Keratinocyte (primary cell): ENCODE results near the gene CRLF2. TPM values are rescaled to one million over a fixed set of nuclear protein-coding genes. Genes with fewer than 3 reads are reported as not detected.

Experiments used
- DNase-seq: peaks from one replicate; pipeline ENCODE4 v3.0.0-alpha.2; 2011; ENCODE audit warnings: low read depth, missing footprints, low spot score
- FAIRE-seq: peaks from 2 replicates; lab custom pipeline; 2011; peaks lifted over from hg19 to GRCh38; lab: Jason Lieb, UNC
- H2AFZ ChIP-seq: 2 replicates; pipeline ENCODE4 v1.6.0; 2012; ENCODE audit warnings: low read length, control low read depth, inconsistent platforms; ENCODE audit not compliant: control insufficient read depth
- H3K27ac ChIP-seq: 2 replicates; pipeline ENCODE4 v1.5.1; 2011; ENCODE audit warnings: low read length; ENCODE audit not compliant: control insufficient read depth, insufficient read depth
- H3K27me3 ChIP-seq: 3 replicates; pipeline ENCODE4 v1.6.0; 2011; ENCODE audit warnings: low read length; ENCODE audit not compliant: control insufficient read depth, insufficient read depth; ENCODE audit errors: extremely low read depth
- H3K36me3 ChIP-seq, 2 experiments: 2 replicates in 1 of 2; 3 replicates in 1 of 2; pipeline ENCODE4 v1.5.1; 2011; ENCODE audit warnings: low read length in 2 of 2, mild to moderate bottlenecking in 1 of 2; ENCODE audit not compliant: control insufficient read depth in 2 of 2, insufficient read depth in 2 of 2; ENCODE audit errors: extremely low read depth in 1 of 2
- H3K4me1 ChIP-seq: 3 replicates; pipeline ENCODE4 v1.5.1; 2011; ENCODE audit warnings: low read length; ENCODE audit not compliant: control insufficient read depth, insufficient read depth; ENCODE audit errors: extremely low read depth
- H3K4me2 ChIP-seq: 3 replicates; pipeline ENCODE4 v1.6.0; 2011; ENCODE audit warnings: low read depth, low read length; ENCODE audit not compliant: control insufficient read depth, insufficient read depth; ENCODE audit errors: extremely low read depth
- H3K4me3 ChIP-seq, 3 experiments: fragments of 200-600 bp in 1 of 3; sonication (generic) in 1 of 3; 2 replicates in 2 of 3; 3 replicates in 1 of 3; pipeline ENCODE4 v1.5.1; 2011 to 2016; ENCODE audit warnings: low read length in 3 of 3, mild to moderate bottlenecking in 3 of 3, control low read depth in 2 of 3, inconsistent platforms in 1 of 3, low read depth in 1 of 3, mixed read lengths in 1 of 3, mixed run types in 1 of 3, moderate library complexity in 1 of 3; ENCODE audit not compliant: control insufficient read depth in 2 of 3, insufficient read depth in 2 of 3; ENCODE audit errors: extremely low read depth in 1 of 3
- H3K79me2 ChIP-seq: 2 replicates; pipeline ENCODE4 v1.6.0; 2012; ENCODE audit warnings: low read length; ENCODE audit not compliant: control insufficient read depth, insufficient read depth
- H3K9ac ChIP-seq: 3 replicates; pipeline ENCODE4 v1.6.0; 2011; ENCODE audit warnings: low read length; ENCODE audit not compliant: control insufficient read depth, insufficient read depth; ENCODE audit errors: extremely low read depth
- H3K9me1 ChIP-seq: 3 replicates; pipeline ENCODE4 v1.6.0; 2011; ENCODE audit warnings: low read length; ENCODE audit not compliant: control insufficient read depth, insufficient read depth; ENCODE audit errors: extremely low read depth
- H3K9me3 ChIP-seq: 2 replicates; pipeline ENCODE4 v1.5.1; 2012; ENCODE audit warnings: low read depth, low read length; ENCODE audit not compliant: control insufficient read depth
- H4K20me1 ChIP-seq: 3 replicates; pipeline ENCODE4 v1.6.0; 2011; ENCODE audit warnings: low read length; ENCODE audit not compliant: control insufficient read depth, insufficient read depth; ENCODE audit errors: extremely low read depth
- EZH2 ChIP-seq: IDR thresholded peaks from one replicate; pipeline ENCODE4 v1.6.1; 2012; ENCODE audit warnings: inconsistent platforms, mild to moderate bottlenecking, low read length, moderate library complexity
- dilution Hi-C: fragments of 300-500 bp; cut with MboI; formaldehyde crosslinking; loops from one replicate; pipeline ENCODE4 v1.7.0; 2020; ENCODE audit warnings: low sequenced_read_pairs; ENCODE audit not compliant: extremely low pct_ligation_motif_present
- polyA plus RNA-seq, 5 experiments: library from polyadenylated mRNA; depleted of rRNA in 3 of 5; stranded (reverse) in 3 of 5; stranded (forward) in 1 of 5; unstranded in 1 of 5; fragments of >200 nt; gene quantifications; 1 replicate in 1 of 5; 2 replicates in 3 of 5; 3 replicates in 1 of 5; pipeline versions ENCODE4 v1.2.1 to v1.2.3, GENCODE V29; 2011 to 2012; ENCODE audit warnings: missing spikeins in 2 of 5, low read depth in 1 of 5, low replicate concordance in 1 of 5
- TF ChIP-seq, protein P1 (sequence below), 3 experiments: IDR thresholded peaks in 1 of 3; conservative IDR thresholded peaks in 1 of 3; optimal IDR thresholded peaks in 1 of 3; 2 replicates in 2 of 3; 3 replicates in 1 of 3; pipeline versions ENCODE3 to v1.5.1; 2011; ENCODE audit warnings: low read length in 3 of 3, mild to moderate bottlenecking in 3 of 3, moderate library complexity in 2 of 3, control low read depth in 1 of 3, inconsistent platforms in 1 of 3; ENCODE audit not compliant: insufficient read depth in 2 of 3; ENCODE audit errors: extremely low read depth in 1 of 3

CRLF2 gene
- polyA plus RNA-seq, 1 donor (not counting 4 experiments of a cell fraction or from before 2014, with no cell fraction given), result not detected

DNA sequence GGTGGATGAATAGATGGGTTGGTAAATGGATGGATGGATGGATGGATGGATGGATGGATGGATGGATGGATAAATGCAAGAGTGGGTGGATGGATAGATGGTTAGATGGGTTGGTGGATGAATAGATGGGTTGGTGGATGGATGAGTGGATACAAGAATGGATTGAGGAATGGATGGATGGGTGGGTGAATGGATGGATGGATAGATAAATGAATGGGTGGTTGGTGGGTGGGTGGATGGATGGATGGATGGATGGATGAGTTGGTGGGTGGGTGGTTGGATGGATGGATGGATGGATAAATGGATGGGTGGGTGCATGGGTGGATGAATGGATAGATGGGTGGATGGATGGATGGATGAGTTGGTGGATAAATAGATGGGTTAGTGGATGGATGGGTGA is 13.8 kb upstream of the CRLF2 start:
- no peak overlapping the region for H3K27ac ChIP-seq
- H3K9ac ChIP-seq, result no peak overlapping the region
- FAIRE-seq (no peak), DNase-seq (no peak)
- H2AFZ ChIP-seq, result no peak overlapping the region
- no peaks in the 10 kb centered on the region for H3K27me3 ChIP-seq
- no peaks in the 10 kb centered on the region for H3K36me3 ChIP-seq
- H4K20me1 ChIP-seq, result no peaks in the 10 kb centered on the region
- dilution Hi-C loops, result no loop called here
- H3K9me3 ChIP-seq, result no peaks in the 10 kb centered on the region
- H3K9me1 ChIP-seq, result no peaks in the 10 kb centered on the region
- TF ChIP-seq EZH2, result no peak
- TF ChIP-seq, protein P1, sequence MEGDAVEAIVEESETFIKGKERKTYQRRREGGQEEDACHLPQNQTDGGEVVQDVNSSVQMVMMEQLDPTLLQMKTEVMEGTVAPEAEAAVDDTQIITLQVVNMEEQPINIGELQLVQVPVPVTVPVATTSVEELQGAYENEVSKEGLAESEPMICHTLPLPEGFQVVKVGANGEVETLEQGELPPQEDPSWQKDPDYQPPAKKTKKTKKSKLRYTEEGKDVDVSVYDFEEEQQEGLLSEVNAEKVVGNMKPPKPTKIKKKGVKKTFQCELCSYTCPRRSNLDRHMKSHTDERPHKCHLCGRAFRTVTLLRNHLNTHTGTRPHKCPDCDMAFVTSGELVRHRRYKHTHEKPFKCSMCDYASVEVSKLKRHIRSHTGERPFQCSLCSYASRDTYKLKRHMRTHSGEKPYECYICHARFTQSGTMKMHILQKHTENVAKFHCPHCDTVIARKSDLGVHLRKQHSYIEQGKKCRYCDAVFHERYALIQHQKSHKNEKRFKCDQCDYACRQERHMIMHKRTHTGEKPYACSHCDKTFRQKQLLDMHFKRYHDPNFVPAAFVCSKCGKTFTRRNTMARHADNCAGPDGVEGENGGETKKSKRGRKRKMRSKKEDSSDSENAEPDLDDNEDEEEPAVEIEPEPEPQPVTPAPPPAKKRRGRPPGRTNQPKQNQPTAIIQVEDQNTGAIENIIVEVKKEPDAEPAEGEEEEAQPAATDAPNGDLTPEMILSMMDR (optimal IDR thresholded peaks at IDR 0.05 in 1 of 3, IDR thresholded peaks at IDR 0.05 in 1 of 3, conservative IDR thresholded peaks at IDR 0.05 in 1 of 3; ENCODE audit: extremely low read depth in 1 of 3, insufficient read depth in 2 of 3, low read length in 3 of 3), result no peak
- no peak overlapping the region for H3K4me2 ChIP-seq
- no peaks in the 10 kb centered on the region for H3K79me2 ChIP-seq
- H3K4me1 ChIP-seq, result no peaks in the 10 kb centered on the region
- no peak overlapping the region for H3K4me3 ChIP-seq

DNA sequence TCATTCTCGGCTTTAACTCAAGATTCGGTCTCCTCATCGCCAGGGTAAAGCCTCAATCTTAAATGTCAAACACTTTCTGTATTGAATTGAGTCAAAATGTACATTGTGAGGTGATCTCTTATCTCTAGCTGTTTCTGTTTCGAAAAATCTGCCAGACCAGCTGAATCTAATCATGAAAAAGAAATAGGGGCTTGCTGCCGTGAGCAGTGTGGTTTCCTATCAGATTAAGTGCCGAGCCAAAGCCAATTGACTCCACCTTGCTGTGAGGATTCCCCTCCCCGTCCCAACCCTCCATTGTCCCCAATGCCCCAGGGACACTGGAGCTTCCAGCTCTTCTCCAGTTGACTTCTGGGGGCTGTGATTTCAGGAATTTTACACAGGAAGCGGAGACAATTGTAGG is 12.5 kb upstream of the CRLF2 start:
- Histone ChIP-seq H4K20me1 (no peaks in the 10 kb centered on the region), H3K4me3 (no peak overlapping the region), H3K9me3 (no peaks in the 10 kb centered on the region), H3K9me1 (no peaks in the 10 kb centered on the region), H3K9ac (no peak overlapping the region), H3K4me2 (no peak overlapping the region), H3K27me3 (no peaks in the 10 kb centered on the region), H3K4me1 (no peaks in the 10 kb centered on the region), H3K79me2 (no peaks in the 10 kb centered on the region), H3K36me3 (no peaks in the 10 kb centered on the region), H3K27ac (no peak overlapping the region), H2AFZ (no peak overlapping the region)
- FAIRE-seq (no peak), DNase-seq (no peak)
- dilution Hi-C loops, result no loop called here
- no peak for TF ChIP-seq EZH2
- TF ChIP-seq, protein P1 (optimal IDR thresholded peaks at IDR 0.05 in 1 of 3, IDR thresholded peaks at IDR 0.05 in 1 of 3, conservative IDR thresholded peaks at IDR 0.05 in 1 of 3; ENCODE audit: extremely low read depth in 1 of 3, insufficient read depth in 2 of 3, low read length in 3 of 3), result no peak
